ENCODE data around the gene RAB25. TPM values are rescaled to one million over a fixed set of nuclear protein-coding genes. Genes with fewer than 3 reads are reported as not detected.

Gene RAB25
- total and polyA plus RNA-seq, 2 experiments from 2014 or later: 71.1 to 106 TPM

DNA sequence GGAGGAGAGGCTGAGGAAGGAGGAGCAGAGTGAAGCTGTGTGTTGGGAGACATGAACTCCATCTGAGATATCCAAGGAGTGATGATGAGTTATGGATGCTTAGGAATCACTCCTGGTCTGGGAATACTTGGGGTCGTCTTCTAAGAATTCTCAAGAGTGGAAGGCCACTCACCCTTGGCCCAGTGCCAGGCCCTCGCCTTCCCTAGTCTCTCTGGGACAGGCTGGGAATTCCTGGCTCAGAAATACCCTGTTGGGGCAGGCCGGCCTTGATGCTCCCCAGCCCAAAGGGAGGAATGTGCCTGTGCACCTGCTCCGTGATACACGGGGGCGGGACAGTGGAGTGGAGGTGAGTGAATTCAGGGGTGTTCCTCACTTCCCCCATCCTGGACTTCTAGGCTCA, 40.9 kb downstream of the RAB25 start:
- DNase-seq (ENCODE audit: low spot score): no peak
- Histone ChIP-seq H3K9me2 (replicated peaks; ENCODE audit: insufficient read depth) (no peaks in the 10 kb centered on the region), H2AFZ (no peak overlapping the region), H3K79me2 (peaks cover 73% of the 10 kb centered on the region), H3K4me3 (no peak overlapping the region), H3K4me2 (no peak overlapping the region), H3K4me1 (ENCODE audit: insufficient read depth) (peaks cover 57% of the 10 kb centered on the region), H3K27ac (peak overlapping the region; percentile 99), H3K36me3 (replicated peaks; ENCODE audit: insufficient read depth, low read depth) (no peaks in the 10 kb centered on the region), H4K20me1 (ENCODE audit: insufficient read depth, poor library complexity, severe bottlenecking) (no peaks in the 10 kb centered on the region), H3K27me3 (no peaks in the 10 kb centered on the region), H3K9me3 (ENCODE audit: low read depth) (no peaks in the 10 kb centered on the region)
- TF ChIP-seq, protein P1, sequence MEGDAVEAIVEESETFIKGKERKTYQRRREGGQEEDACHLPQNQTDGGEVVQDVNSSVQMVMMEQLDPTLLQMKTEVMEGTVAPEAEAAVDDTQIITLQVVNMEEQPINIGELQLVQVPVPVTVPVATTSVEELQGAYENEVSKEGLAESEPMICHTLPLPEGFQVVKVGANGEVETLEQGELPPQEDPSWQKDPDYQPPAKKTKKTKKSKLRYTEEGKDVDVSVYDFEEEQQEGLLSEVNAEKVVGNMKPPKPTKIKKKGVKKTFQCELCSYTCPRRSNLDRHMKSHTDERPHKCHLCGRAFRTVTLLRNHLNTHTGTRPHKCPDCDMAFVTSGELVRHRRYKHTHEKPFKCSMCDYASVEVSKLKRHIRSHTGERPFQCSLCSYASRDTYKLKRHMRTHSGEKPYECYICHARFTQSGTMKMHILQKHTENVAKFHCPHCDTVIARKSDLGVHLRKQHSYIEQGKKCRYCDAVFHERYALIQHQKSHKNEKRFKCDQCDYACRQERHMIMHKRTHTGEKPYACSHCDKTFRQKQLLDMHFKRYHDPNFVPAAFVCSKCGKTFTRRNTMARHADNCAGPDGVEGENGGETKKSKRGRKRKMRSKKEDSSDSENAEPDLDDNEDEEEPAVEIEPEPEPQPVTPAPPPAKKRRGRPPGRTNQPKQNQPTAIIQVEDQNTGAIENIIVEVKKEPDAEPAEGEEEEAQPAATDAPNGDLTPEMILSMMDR (IDR thresholded peaks at IDR 0.05; ENCODE audit: poor library complexity): no peak
- TF ChIP-seq EZH2 (IDR thresholded peaks at IDR 0.05; ENCODE audit: borderline replicate concordance): no peak
- 82% methylated on average over 6 of the region's 6 CpGs for WGBS (ENCODE audit: low lambda C conversion rate, missing lambda C conversion rate)

DNA sequence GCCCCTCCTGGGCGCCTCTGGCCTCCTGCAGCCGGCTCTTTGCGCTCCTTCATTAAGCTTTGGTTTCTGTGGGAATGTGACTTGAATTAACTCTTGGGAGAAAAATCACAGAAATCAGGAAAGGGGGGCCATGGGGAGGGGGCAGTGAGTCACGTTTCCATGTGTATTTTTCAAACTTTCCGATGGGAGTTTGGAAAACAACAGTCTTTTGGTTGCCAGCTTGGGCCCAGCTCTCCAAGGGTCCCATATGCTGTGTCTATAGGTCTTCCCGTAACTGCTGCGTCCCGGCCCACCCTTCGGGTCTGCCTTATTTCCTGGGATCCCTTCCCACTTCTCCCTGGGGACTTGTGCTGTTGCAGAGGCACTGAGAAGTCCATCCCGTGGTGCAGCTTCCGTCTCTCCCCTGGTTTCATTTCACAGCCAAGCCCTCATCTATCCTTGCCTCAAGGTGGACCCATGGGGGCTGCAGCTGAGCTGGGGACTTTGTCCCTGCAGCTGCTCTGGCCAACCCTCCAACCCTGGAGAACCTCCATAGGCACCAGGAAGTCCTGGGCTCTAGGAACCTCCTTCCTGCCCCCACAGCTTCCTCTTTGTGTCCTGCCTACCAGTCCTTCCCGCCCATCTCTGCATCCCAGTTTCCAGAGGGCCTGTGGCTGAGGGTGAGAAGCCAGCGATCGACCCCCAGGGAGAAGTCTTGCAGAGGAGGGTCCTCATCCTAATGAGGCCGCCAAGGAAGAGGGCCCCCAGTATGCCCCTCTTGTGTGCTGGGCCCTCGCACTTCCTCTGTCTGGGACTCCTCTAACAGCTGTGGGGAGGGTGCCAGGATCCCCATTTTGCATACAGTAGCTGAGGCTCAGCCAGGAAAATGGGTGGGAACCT, 41.9 kb downstream of the RAB25 start:
- Histone ChIP-seq H3K27me3 (no peaks in the 10 kb centered on the region), H3K9me3 (ENCODE audit: low read depth) (no peaks in the 10 kb centered on the region), H2AFZ (no peak overlapping the region), H3K4me1 (ENCODE audit: insufficient read depth) (peaks cover 62% of the 10 kb centered on the region), H3K79me2 (peaks cover 72% of the 10 kb centered on the region), H3K9me2 (replicated peaks; ENCODE audit: insufficient read depth) (no peaks in the 10 kb centered on the region), H3K27ac (peak overlapping the region; percentile 99), H3K4me2 (peak overlapping the region; percentile 37), H3K4me3 (no peak overlapping the region), H3K36me3 (replicated peaks; ENCODE audit: insufficient read depth, low read depth) (no peaks in the 10 kb centered on the region), H4K20me1 (ENCODE audit: insufficient read depth, poor library complexity, severe bottlenecking) (no peaks in the 10 kb centered on the region)
- WGBS (ENCODE audit: low lambda C conversion rate, missing lambda C conversion rate): 87% methylated on average over 16 of the region's 16 CpGs
- TF ChIP-seq, protein P1 (IDR thresholded peaks at IDR 0.05; ENCODE audit: poor library complexity): no peak
- no peak for DNase-seq (ENCODE audit: low spot score)

DNA sequence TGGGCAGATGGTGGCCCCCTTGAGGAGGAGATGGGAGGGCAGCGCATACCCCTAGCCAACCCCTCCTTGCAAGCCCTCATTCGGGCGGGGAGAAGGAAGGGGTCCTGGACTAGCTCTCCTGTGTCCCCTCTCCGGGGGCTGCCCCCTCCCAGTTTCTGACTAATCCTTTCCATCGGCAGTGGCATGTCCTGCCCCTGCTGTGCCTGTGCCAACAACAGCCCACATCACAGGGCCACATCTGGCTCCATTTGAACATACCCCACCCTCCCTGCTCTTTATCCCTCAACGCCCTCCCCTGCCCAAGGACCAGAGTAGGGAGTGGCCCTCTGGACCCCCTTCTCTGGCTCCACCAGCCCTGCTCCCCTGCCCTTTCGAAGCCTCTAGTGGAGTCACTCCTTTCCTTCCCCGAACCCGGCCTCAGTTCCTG, 42.6 kb downstream of the RAB25 start:
- WGBS (ENCODE audit: low lambda C conversion rate, missing lambda C conversion rate): 74% methylated on average over 9 of the region's 9 CpGs
- peaks cover 71% of the 10 kb centered on the region for H3K79me2 ChIP-seq
- H3K9me2 ChIP-seq (replicated peaks; ENCODE audit: insufficient read depth): no peaks in the 10 kb centered on the region
- H3K36me3 ChIP-seq (replicated peaks; ENCODE audit: insufficient read depth, low read depth): no peaks in the 10 kb centered on the region
- TF ChIP-seq EZH2phosphoT487 (IDR thresholded peaks at IDR 0.05; ENCODE audit: low read depth, severe bottlenecking, unreplicated experiment) (no peak), EZH2 (IDR thresholded peaks at IDR 0.05; ENCODE audit: borderline replicate concordance) (no peak)
- TF ChIP-seq, protein P1 (IDR thresholded peaks at IDR 0.05; ENCODE audit: poor library complexity): no peak
- H3K4me2 ChIP-seq: peak overlapping the region; percentile 37
- no peak overlapping the region for H3K4me3 ChIP-seq
- H3K27ac ChIP-seq: peak overlapping the region; percentile 99
- DNase-seq (ENCODE audit: low spot score): no peak
- H4K20me1 ChIP-seq (ENCODE audit: insufficient read depth, poor library complexity, severe bottlenecking): no peaks in the 10 kb centered on the region
- H2AFZ ChIP-seq: no peak overlapping the region
- H3K4me1 ChIP-seq (ENCODE audit: insufficient read depth): peaks cover 62% of the 10 kb centered on the region
- no peaks in the 10 kb centered on the region for H3K9me3 ChIP-seq (ENCODE audit: low read depth)
- H3K27me3 ChIP-seq: no peaks in the 10 kb centered on the region
